H1 (cell line): ENCODE data around the gene STRA8. TPM values are rescaled to one million over a fixed set of nuclear protein-coding genes. Genes with fewer than 3 reads are reported as not detected.
A peak's percentile ranks its signal among the peaks of the same experiment; 100 is the strongest.

Experiments used
- CTCF ChIA-PET: fragments of 300-600 bp; sonication (Branson Sonifier 250); formaldehyde crosslinking; loops from one replicate; lab custom pipeline; 2021; ENCODE audit not compliant: partially characterized antibody; lab: Charles Lee
- POLR2A ChIA-PET: fragments of 300-600 bp; sonication (Branson Sonifier 250); formaldehyde crosslinking; loops from one replicate; lab custom pipeline; 2021; ENCODE audit warnings: inconsistent platforms; ENCODE audit not compliant: partially characterized antibody; lab: Charles Lee
- DNase-seq, 2 experiments: peaks; one replicate each; pipeline versions ENCODE4 v3.0.0 to v3.0.0-alpha.2; 2010 to 2022; ENCODE audit warnings: low spot score in 2 of 2, low read depth in 1 of 2, mixed read lengths in 1 of 2
- FAIRE-seq: peaks from 2 replicates; lab custom pipeline; 2011; peaks lifted over from hg19 to GRCh38; lab: Jason Lieb, UNC
- H2AFZ ChIP-seq: 2 replicates; pipeline ENCODE4 v1.8.1; 2012; ENCODE audit warnings: low read length, inconsistent platforms
- H2AK5ac ChIP-seq: 2 replicates; pipeline ENCODE4 v1.6.1; 2013; ENCODE audit warnings: low read depth, low read length
- H2BK120ac ChIP-seq: replicated peaks from 2 replicates; pipeline ENCODE3; 2013; ENCODE audit warnings: low read depth, low read length, inconsistent platforms
- H2BK12ac ChIP-seq: 2 replicates; pipeline ENCODE4 v1.6.1; 2013; ENCODE audit warnings: low read depth, low read length
- H2BK15ac ChIP-seq: 2 replicates; pipeline ENCODE4 v1.6.1; 2013; ENCODE audit warnings: low read length
- H2BK20ac ChIP-seq: 2 replicates; pipeline ENCODE4 v1.6.1; 2013; ENCODE audit warnings: low read length
- H2BK5ac ChIP-seq: 2 replicates; pipeline ENCODE4 v1.6.1; 2013; ENCODE audit warnings: low read depth, low read length
- H3K14ac ChIP-seq: 2 replicates; pipeline ENCODE4 v1.6.1; 2013; ENCODE audit warnings: inconsistent platforms; ENCODE audit not compliant: insufficient read length
- H3K18ac ChIP-seq: 2 replicates; pipeline ENCODE4 v1.6.1; 2013; ENCODE audit warnings: low read length; ENCODE audit errors: extremely low read depth
- H3K23ac ChIP-seq: 2 replicates; pipeline ENCODE4 v1.6.1; 2013; ENCODE audit warnings: inconsistent platforms; ENCODE audit not compliant: insufficient read length
- H3K23me2 ChIP-seq: 2 replicates; pipeline ENCODE4 v1.6.1; 2013; ENCODE audit warnings: low read depth, low read length
- H3K27ac ChIP-seq: 2 replicates; pipeline ENCODE4 v1.6.1; 2011; ENCODE audit warnings: low read depth, low read length, inconsistent platforms
- H3K27me3 ChIP-seq, 4 experiments: replicated peaks in 1 of 4; 1 replicate in 1 of 4; 2 replicates in 3 of 4; pipeline versions ENCODE4 v1.6.1 to v1.8.1; 2011 to 2013; ENCODE audit warnings: low read length in 3 of 4, mild to moderate bottlenecking in 3 of 4, inconsistent platforms in 2 of 4, mixed read lengths in 2 of 4, moderate library complexity in 1 of 4; ENCODE audit not compliant: control insufficient read depth in 3 of 4, insufficient read depth in 3 of 4; ENCODE audit errors: extremely low read depth in 1 of 4
- H3K36me3 ChIP-seq, 4 experiments: 2 replicates each; pipeline versions ENCODE4 v1.6.1 to v1.8.1; 2011 to 2013; ENCODE audit warnings: mild to moderate bottlenecking in 4 of 4, low read length in 3 of 4, moderate library complexity in 2 of 4, control low read depth in 1 of 4, inconsistent platforms in 1 of 4; ENCODE audit not compliant: insufficient read depth in 4 of 4, control insufficient read depth in 2 of 4
- H3K4ac ChIP-seq: replicated peaks from 2 replicates; pipeline ENCODE3; 2013; ENCODE audit warnings: low read length, low read depth, mixed read lengths, inconsistent platforms; ENCODE audit not compliant: insufficient read length
- H3K4me1 ChIP-seq, 4 experiments: replicated peaks in 1 of 4; 1 replicate in 1 of 4; 2 replicates in 3 of 4; pipeline versions ENCODE4 v1.6.1 to v1.8.1; 2011 to 2013; ENCODE audit warnings: low read length in 3 of 4, inconsistent platforms in 2 of 4, mixed read lengths in 1 of 4; ENCODE audit not compliant: insufficient read depth in 4 of 4, control insufficient read depth in 3 of 4
- H3K4me2 ChIP-seq, 2 experiments: 2 replicates each; pipeline versions ENCODE4 v1.6.1 to v1.8.1; 2011 to 2013; ENCODE audit warnings: low read depth in 2 of 2, low read length in 2 of 2, control low read depth in 1 of 2, inconsistent platforms in 1 of 2, mild to moderate bottlenecking in 1 of 2; ENCODE audit not compliant: insufficient read depth in 1 of 2
- H3K4me3 ChIP-seq, 4 experiments: fragments of 200-600, 300-600 bp in 1 of 4; sonication (generic), shearing (Covaris generic), sonication (Bioruptor Twin) in 1 of 4; 2 replicates each; pipeline versions ENCODE4 v1.5.1 to v1.8.1; 2011 to 2016; ENCODE audit warnings: low read length in 4 of 4, low read depth in 3 of 4, control low read depth in 2 of 4, inconsistent platforms in 2 of 4, mild to moderate bottlenecking in 2 of 4, mixed read lengths in 1 of 4, moderate library complexity in 1 of 4; ENCODE audit not compliant: insufficient read depth in 2 of 4; ENCODE audit errors: extremely low read depth in 1 of 4
- H3K56ac ChIP-seq: replicated peaks from 2 replicates; pipeline ENCODE3; 2013; ENCODE audit warnings: low read depth, mild to moderate bottlenecking, mixed read lengths, low read length, inconsistent platforms; ENCODE audit not compliant: insufficient read length
- H3K79me1 ChIP-seq: 2 replicates; pipeline ENCODE4 v1.6.1; 2013; ENCODE audit warnings: low read depth, low read length, control low read depth
- H3K79me2 ChIP-seq, 2 experiments: 2 replicates each; pipeline versions ENCODE4 v1.6.1 to v1.8.1; 2012 to 2013; ENCODE audit warnings: low read length in 2 of 2, mild to moderate bottlenecking in 2 of 2, inconsistent platforms in 1 of 2; ENCODE audit not compliant: insufficient read depth in 2 of 2, control insufficient read depth in 1 of 2
- H3K9ac ChIP-seq, 4 experiments: replicated peaks in 1 of 4; 1 replicate in 1 of 4; 2 replicates in 3 of 4; pipeline versions ENCODE4 v1.6.1 to v1.8.1; 2011 to 2013; ENCODE audit warnings: low read depth in 3 of 4, low read length in 3 of 4, control low read depth in 2 of 4, mild to moderate bottlenecking in 2 of 4, moderate library complexity in 2 of 4, inconsistent platforms in 1 of 4; ENCODE audit errors: extremely low read depth in 1 of 4
- H3K9me3 ChIP-seq, 2 experiments: 2 replicates each; pipeline versions ENCODE4 v1.6.1 to v1.8.1; 2012 to 2013; ENCODE audit warnings: mild to moderate bottlenecking in 2 of 2, moderate library complexity in 2 of 2, control low read depth in 1 of 2, inconsistent platforms in 1 of 2, low read depth in 1 of 2, low read length in 1 of 2, mixed read lengths in 1 of 2; ENCODE audit not compliant: insufficient read depth in 2 of 2
- H4K20me1 ChIP-seq, 2 experiments: replicated peaks in 1 of 2; 2 replicates each; pipeline versions ENCODE3 to v1.8.1; 2011 to 2013; ENCODE audit warnings: inconsistent platforms in 2 of 2, low read length in 2 of 2, mild to moderate bottlenecking in 1 of 2; ENCODE audit not compliant: insufficient read depth in 2 of 2, control insufficient read depth in 1 of 2
- H4K5ac ChIP-seq: 2 replicates; pipeline ENCODE4 v1.6.1; 2013; ENCODE audit warnings: low read length, low read depth, mixed read lengths, inconsistent platforms; ENCODE audit not compliant: insufficient read length
- H4K8ac ChIP-seq: 2 replicates; pipeline ENCODE4 v1.8.0; 2013; ENCODE audit warnings: mild to moderate bottlenecking, moderate library complexity, low read length, inconsistent platforms; ENCODE audit not compliant: insufficient read depth; ENCODE audit errors: extremely low read depth
- H4K91ac ChIP-seq: replicated peaks from 2 replicates; pipeline ENCODE3; 2013; ENCODE audit warnings: low read length, mixed read lengths, inconsistent platforms; ENCODE audit not compliant: insufficient read length
- BCL11A ChIP-seq, 2 experiments: IDR thresholded peaks; one replicate each; pipeline ENCODE4 v1.6.1; 2011; ENCODE audit warnings: low read depth in 2 of 2, low read length in 2 of 2, mild to moderate bottlenecking in 2 of 2
- CEBPB ChIP-seq: IDR thresholded peaks from 2 replicates; pipeline ENCODE4 v1.6.1; 2012; ENCODE audit warnings: low read depth, low read length
- JUND ChIP-seq: IDR thresholded peaks from 2 replicates; pipeline ENCODE4 v1.6.1; 2011; ENCODE audit warnings: mild to moderate bottlenecking, improper control_type of control experiment, low read length
- POU5F1 ChIP-seq: IDR thresholded peaks from 2 replicates; pipeline ENCODE4 v1.6.1; 2011; ENCODE audit warnings: low read depth, mild to moderate bottlenecking, low read length, moderate library complexity
- SAP30 ChIP-seq: fragments of 300-600 bp; sonication (generic); IDR thresholded peaks from 2 replicates; pipeline ENCODE4 v1.7.1; 2012; ENCODE audit warnings: low read length, moderate library complexity, mild to moderate bottlenecking, inconsistent platforms; ENCODE audit not compliant: insufficient read depth, insufficient replicate concordance
- SP1 ChIP-seq: IDR thresholded peaks from 2 replicates; pipeline ENCODE4 v1.6.1; 2011; ENCODE audit warnings: low read depth, low read length
- SP2 ChIP-seq: IDR thresholded peaks from 2 replicates; pipeline ENCODE4 v1.6.1; 2012; ENCODE audit warnings: mild to moderate bottlenecking, low read length, inconsistent platforms
- USF2 ChIP-seq: IDR thresholded peaks from 2 replicates; pipeline ENCODE4 v1.6.1; 2011; ENCODE audit warnings: low read length, improper control_type of control experiment
- WGBS, 2 experiments: shearing (Covaris generic) in 1 of 2; methylation state at CpG; one replicate each; pipeline versions ENCODE4 v1.1.6 to v1.1.7; 2013 to 2015; ENCODE audit warnings: low lambda C conversion rate in 2 of 2, mixed read lengths in 2 of 2, inconsistent platforms in 1 of 2, low coverage in 1 of 2, missing lambda C conversion rate in 1 of 2; ENCODE audit not compliant: insufficient replicate concordance in 2 of 2, insufficient coverage in 1 of 2, insufficient read length in 1 of 2; ENCODE audit errors: extremely low coverage in 1 of 2, missing lambda C conversion rate in 1 of 2; 5-methylcytosine and 5-hydroxymethylcytosine counted together
- polyA plus RNA-seq, 7 experiments: library from polyadenylated mRNA; depleted of rRNA in 3 of 7; stranded (reverse) in 5 of 7; unstranded in 2 of 7; fragments of >200 nt in 5 of 7; fragments of 200-250 nt in 2 of 7; gene quantifications; 1 replicate in 5 of 7; 2 replicates in 1 of 7; 4 replicates in 1 of 7; pipeline versions ENCODE4 v1.2.1 to v1.2.3, GENCODE V29; 2011 to 2013; ENCODE audit warnings: missing spikeins in 2 of 7, mixed read lengths in 2 of 7
- total RNA-seq: library from RNA; stranded (reverse); fragmentation: NEBNext Ultra II Directional; extraction: Animal tissue kit (Norgen Biotek cat#: 25700); gene quantifications from 2 replicates; pipeline ENCODE4 v1.2.1, GENCODE V29; 2021

The STRA8 gene
- total and polyA plus RNA-seq, 2 of the 8 experiments (the other 6 are each of a cell fraction or from before 2014, with no cell fraction given), result not detected

GRCh38 chr7:135205850-135206249 is 27.8 kb upstream of the STRA8 start:
- Histone ChIP-seq H2AK5ac (no peak overlapping the region), H3K9ac (no peak overlapping the region), H2BK15ac (no peak overlapping the region), H3K14ac (no peak overlapping the region), H3K27me3 (peaks cover 0 to 6% (median 2%) of the 10 kb centered on the region in 4 experiments; a peak in 5 of 7 replicates), H3K79me2 (no peaks in the 10 kb centered on the region), H4K91ac (no peak overlapping the region), H3K4ac (no peak overlapping the region), H3K4me2 (no peak overlapping the region), H3K18ac (no peak overlapping the region), H2BK5ac (no peak overlapping the region), H2BK12ac (no peak overlapping the region), H4K8ac (peak overlapping the region; percentile 58; the same call in 1 of the 2 replicates), H3K79me1 (no peaks in the 10 kb centered on the region), H2AFZ (no peak overlapping the region), H3K9me3 (no peaks in the 10 kb centered on the region), H3K4me1 (no peaks in the 10 kb centered on the region), H4K5ac (no peak overlapping the region), H2BK120ac (no peak overlapping the region), H3K36me3 (peaks cover 0 to 3% (median 0%) of the 10 kb centered on the region in 4 experiments; a peak in 1 of 8 replicates), H2BK20ac (no peak overlapping the region), H4K20me1 (peaks cover 0 to 1% of the 10 kb centered on the region in 2 experiments), H3K23me2 (peaks cover 2% of the 10 kb centered on the region; the same call in 1 of the 2 replicates), H3K23ac (no peak overlapping the region), H3K56ac (no peak overlapping the region), H3K4me3 (no peak overlapping the region), H3K27ac (no peak overlapping the region)
- 95% methylated on average over 8 of the region's 8 CpGs; no CpG with 5 or more reads in 1 of the 2 experiments for WGBS, 2 experiments
- DNase-seq, result no peak
- ChIA-PET POLR2A (interaction anchor here (1.2 kb wide), 1 partner anchor 18 kb away, joined by 3 read pairs; no protein-coding TSS in a partner anchor), CTCF (interaction anchor here (0.9 to 2.4 kb wide), 4 partner anchors 11 to 181 kb away, joined by 3 to 7 read pairs (median 4); partner anchors contain the start of gene STRA8)
- no peak for FAIRE-seq
- TF ChIP-seq SP1, result no peak
- no peak for TF ChIP-seq BCL11A (IDR thresholded peaks at IDR 0.05; ENCODE audit: low read depth in 2 of 2, low read length in 2 of 2)
- TF ChIP-seq POU5F1, result no peak
- TF ChIP-seq USF2, result no peak
- TF ChIP-seq SP2, result no peak
- no peak for TF ChIP-seq JUND
- no peak for TF ChIP-seq CEBPB
- TF ChIP-seq SAP30, result no peak
